ENCODE data around the gene PSMD12.

PSMD12 gene

GRCh38 chr17:67293251-67294203 is 72.8 kb downstream of the PSMD12 start:
- Histone ChIP-seq H3K9me3 (ENCODE audit: control insufficient read depth, low read length) (no peaks in the 10 kb centered on the region), H3K27me3 (ENCODE audit: control insufficient read depth, insufficient read depth, low read length) (no peaks in the 10 kb centered on the region), H3K27ac (no peak overlapping the region), H2AFZ (peak overlapping the region; percentile 63), H3K4me2 (ENCODE audit: low read length) (no peak overlapping the region), H3K4me1 (no peaks in the 10 kb centered on the region), H3K9ac (no peak overlapping the region), H3K36me3 (ENCODE audit: control insufficient read depth, insufficient read depth, low read length) (no peaks in the 10 kb centered on the region), H3K4me3 (ENCODE audit: low read depth, low read length) (no peak overlapping the region), H3K79me2 (no peaks in the 10 kb centered on the region)
- peak; percentile 93 for TF ChIP-seq CTCF (IDR thresholded peaks at IDR 0.05)

GRCh38 chr17:67290711-67291291 is 75.6 kb downstream of the PSMD12 start:
- TF ChIP-seq CTCF (IDR thresholded peaks at IDR 0.05): no peak

GRCh38 chr17:67290244-67290643 is 76.1 kb downstream of the PSMD12 start:
- Histone ChIP-seq H3K9ac (no peak overlapping the region), H3K27ac (no peak overlapping the region), H3K9me3 (ENCODE audit: control insufficient read depth, low read length) (no peaks in the 10 kb centered on the region), H2AFZ (no peak overlapping the region), H3K36me3 (ENCODE audit: control insufficient read depth, insufficient read depth, low read length) (no peaks in the 10 kb centered on the region), H3K27me3 (ENCODE audit: control insufficient read depth, insufficient read depth, low read length) (no peaks in the 10 kb centered on the region), H3K4me1 (no peaks in the 10 kb centered on the region), H3K4me2 (ENCODE audit: low read length) (no peak overlapping the region), H3K79me2 (no peaks in the 10 kb centered on the region), H3K4me3 (ENCODE audit: low read depth, low read length) (no peak overlapping the region)
- TF ChIP-seq CTCF (IDR thresholded peaks at IDR 0.05): no peak

More at GRCh38 chr17:67290711-67291291, 75.6 kb downstream of the PSMD12 start:
- H3K9ac ChIP-seq: no peak overlapping the region
- no peaks in the 10 kb centered on the region for H3K36me3 ChIP-seq (ENCODE audit: control insufficient read depth, insufficient read depth, low read length)
- no peaks in the 10 kb centered on the region for H3K27me3 ChIP-seq (ENCODE audit: control insufficient read depth, insufficient read depth, low read length)
- no peaks in the 10 kb centered on the region for H3K9me3 ChIP-seq (ENCODE audit: control insufficient read depth, low read length)
- no peaks in the 10 kb centered on the region for H3K79me2 ChIP-seq
- H3K4me2 ChIP-seq (ENCODE audit: low read length): no peak overlapping the region
- no peak overlapping the region for H3K27ac ChIP-seq
- H3K4me1 ChIP-seq: no peaks in the 10 kb centered on the region
- no peak overlapping the region for H3K4me3 ChIP-seq (ENCODE audit: low read depth, low read length)
- H2AFZ ChIP-seq: no peak overlapping the region

- no peaks in the 10 kb centered on the region for H3K27me3 ChIP-seq (ENCODE audit: control insufficient read depth, insufficient read depth, low read length)
- no peak overlapping the region for H3K9ac ChIP-seq
- TF ChIP-seq CTCF (IDR thresholded peaks at IDR 0.05): no peak
- H3K9me3 ChIP-seq (ENCODE audit: control insufficient read depth, low read length): no peaks in the 10 kb centered on the region
- no peaks in the 10 kb centered on the region for H3K4me1 ChIP-seq
- H3K36me3 ChIP-seq (ENCODE audit: control insufficient read depth, insufficient read depth, low read length): no peaks in the 10 kb centered on the region
- H3K79me2 ChIP-seq: no peaks in the 10 kb centered on the region
- peak overlapping the region; percentile 41 for H2AFZ ChIP-seq
- no peak overlapping the region for H3K4me3 ChIP-seq (ENCODE audit: low read depth, low read length)
- H3K4me2 ChIP-seq (ENCODE audit: low read length): no peak overlapping the region
- H3K27ac ChIP-seq: no peak overlapping the region
Measured at GRCh38 chr17:67289181-67289876, 77.0 kb downstream of the PSMD12 start.

Measured in parathyroid adenoma (tissue), 2 donors.